ENCODE data around the gene GRP. TPM values are rescaled to one million over a fixed set of nuclear protein-coding genes. Genes with fewer than 3 reads are reported as not detected.

The GRP gene
- not detected for total RNA-seq

- DNase-seq (ENCODE audit: low spot score) (no peak), ATAC-seq (no peak)
Measured at GRCh38 chr18:59219672-59220163, at the start of gene GRP. TSS of gene GRP (plus strand) at chr18:59220158. CDS start at chr18:59220266, 108 bp downstream.

GRCh38 chr18:59172664-59173249 is 47.2 kb upstream of the GRP start:
- no peak for DNase-seq (ENCODE audit: low spot score)
- ATAC-seq = no peak

- ATAC-seq (no peak), DNase-seq (ENCODE audit: low spot score) (no peak)
Measured at GRCh38 chr18:59177485-59177884, 42.5 kb upstream of the GRP start.

- DNase-seq (ENCODE audit: low spot score) (no peak), ATAC-seq (no peak)
Measured at GRCh38 chr18:59180150-59180845, 39.7 kb upstream of the GRP start.

- ATAC-seq (no peak), DNase-seq (ENCODE audit: low spot score) (no peak)
Measured at GRCh38 chr18:59182673-59183072, 37.3 kb upstream of the GRP start.

GRCh38 chr18:59189008-59189407 is 30.9 kb upstream of the GRP start:
- no peak for DNase-seq (ENCODE audit: low spot score)
- no peak for ATAC-seq

- ATAC-seq (no peak), DNase-seq (ENCODE audit: low spot score) (no peak)
Measured at GRCh38 chr18:59189746-59190145, 30.2 kb upstream of the GRP start.

- DNase-seq (ENCODE audit: low spot score) = no peak
- ATAC-seq = no peak
Measured at GRCh38 chr18:59196161-59196725, 23.7 kb upstream of the GRP start.

- DNase-seq (ENCODE audit: low spot score) (no peak), ATAC-seq (no peak)
Measured at GRCh38 chr18:59197636-59198035, 22.3 kb upstream of the GRP start.

GRCh38 chr18:59198215-59198614 is 21.7 kb upstream of the GRP start:
- ATAC-seq = no peak
- no peak for DNase-seq (ENCODE audit: low spot score)

- DNase-seq (ENCODE audit: low spot score) (no peak), ATAC-seq (no peak)
Measured at GRCh38 chr18:59200787-59201186, 19.2 kb upstream of the GRP start.

GRCh38 chr18:59202258-59202820 is 17.6 kb upstream of the GRP start:
- DNase-seq (ENCODE audit: low spot score) (no peak), ATAC-seq (no peak)

- no peak for DNase-seq (ENCODE audit: low spot score)
- no peak for ATAC-seq
Measured at GRCh38 chr18:59207506-59207905, 12.5 kb upstream of the GRP start.

- ATAC-seq = no peak
- DNase-seq (ENCODE audit: low spot score) = no peak
Measured at GRCh38 chr18:59208602-59209125, 11.3 kb upstream of the GRP start.

GRCh38 chr18:59210299-59210698 is 9.7 kb upstream of the GRP start:
- DNase-seq (ENCODE audit: low spot score) (no peak), ATAC-seq (no peak)

GRCh38 chr18:59211629-59212028 is 8.3 kb upstream of the GRP start:
- no peak for DNase-seq (ENCODE audit: low spot score)
- no peak for ATAC-seq

GRCh38 chr18:59218018-59218417 is 1.9 kb upstream of the GRP start:
- ATAC-seq = no peak

GRCh38 chr18:59220164-59220783 is 316 bp downstream of the GRP start:
- DNase-seq (ENCODE audit: low spot score) (no peak), ATAC-seq (no peak)

More at GRCh38 chr18:59218018-59218417, 1.9 kb upstream of the GRP start:
- no peak for DNase-seq (ENCODE audit: low spot score)

- ATAC-seq = no peak
- DNase-seq (ENCODE audit: low spot score) = no peak
Measured at GRCh38 chr18:59220784-59221765, 1.1 kb downstream of the GRP start.

- DNase-seq (ENCODE audit: low spot score) = no peak
- ATAC-seq = no peak
Measured at GRCh38 chr18:59222341-59222740, 2.4 kb downstream of the GRP start.

Data from left lobe of liver (tissue), 2 donors.